Caco-2 (cell line): ENCODE measurements around the gene NECAP2. TPM values are rescaled to one million over a fixed set of nuclear protein-coding genes. Genes with fewer than 3 reads are reported as not detected.
A peak's percentile ranks its signal among the peaks of the same experiment; 100 is the strongest.

Experiments
- Bru-seq: library from RNA; stranded (reverse); fragments of 400-500 nt; gene quantifications from one replicate; lab custom pipeline; 2021; lab: Mats Ljungman, UMichigan
- BruChase-seq, 2 experiments: library from RNA; stranded (reverse); fragments of 400-500 nt; gene quantifications; one replicate each; lab custom pipeline; 2021; lab: Mats Ljungman, UMichigan
- BruUV-seq: library from RNA; stranded (reverse); fragments of 400-500 nt; replicated peaks from 2 replicates; lab custom pipeline; 2021; lab: Mats Ljungman, UMichigan
- CTCF ChIA-PET: fragments of 300-600 bp; sonication (Branson Sonifier 250); formaldehyde crosslinking; loops from one replicate; lab custom pipeline; 2022; ENCODE audit warnings: antibody characterized with exemption; lab: Charles Lee
- POLR2A ChIA-PET: fragments of 300-600 bp; sonication (Branson Sonifier 250); formaldehyde crosslinking; loops from one replicate; lab custom pipeline; 2022; ENCODE audit warnings: antibody characterized with exemption; lab: Charles Lee
- DNase-seq, 2 experiments: peaks; one replicate each; pipeline versions ENCODE4 v3.0.0 to v3.0.0-alpha.2; 2020 to 2022
- H3K27me3 ChIP-seq: replicated peaks from 2 replicates; pipeline ENCODE4 v1.6.0; 2011; ENCODE audit warnings: low read length; ENCODE audit not compliant: control insufficient read depth, insufficient read depth
- H3K36me3 ChIP-seq: 2 replicates; pipeline ENCODE4 v1.5.1; 2011; ENCODE audit warnings: low read length; ENCODE audit not compliant: control insufficient read depth, insufficient read depth
- H3K4me1 ChIP-seq: fragments of 250-450 bp; sonication (Bioruptor Pico); 2 replicates; pipeline ENCODE4 v1.5.1; 2020; ENCODE audit warnings: mild to moderate bottlenecking
- H3K4me3 ChIP-seq: 2 replicates; pipeline ENCODE4 v1.5.1; 2011; ENCODE audit warnings: low read depth, mild to moderate bottlenecking, control low read depth, low read length
- H3K9me3 ChIP-seq: fragments of 250-450 bp; sonication (Bioruptor Pico); 2 replicates; pipeline ENCODE4 v1.5.1; 2020; ENCODE audit warnings: mild to moderate bottlenecking, moderate library complexity
- H3K27ac Mint-ChIP-seq: one replicate; pipeline ENCODE4 v1.8.0; 2022; ENCODE audit warnings: mixed read lengths; ENCODE audit not compliant: unreplicated experiment
- H3K27me3 Mint-ChIP-seq: one replicate; pipeline ENCODE4 v1.8.0; 2022; ENCODE audit warnings: mixed read lengths; ENCODE audit not compliant: insufficient read depth, unreplicated experiment
- H3K36me3 Mint-ChIP-seq: one replicate; pipeline ENCODE4 v1.8.0; 2022; ENCODE audit warnings: mild to moderate bottlenecking, mixed read lengths; ENCODE audit not compliant: insufficient read depth, unreplicated experiment
- H3K4me1 Mint-ChIP-seq: one replicate; pipeline ENCODE4 v1.8.0; 2022; ENCODE audit warnings: low read depth, mixed read lengths; ENCODE audit not compliant: unreplicated experiment
- H3K4me3 Mint-ChIP-seq: one replicate; pipeline ENCODE4 v1.8.0; 2022; ENCODE audit warnings: mild to moderate bottlenecking, moderate library complexity, mixed read lengths; ENCODE audit not compliant: unreplicated experiment
- H3K9me3 Mint-ChIP-seq: one replicate; pipeline ENCODE4 v1.8.0; 2022; ENCODE audit warnings: mixed read lengths; ENCODE audit not compliant: unreplicated experiment
- CTCF ChIP-seq, 2 experiments: fragments of 200-600 bp in 1 of 2; IDR thresholded peaks; 1 replicate in 1 of 2; 2 replicates in 1 of 2; pipeline versions ENCODE4 v1.5.1 to v1.8.0; 2011 to 2022; ENCODE audit warnings: antibody characterized with exemption in 1 of 2, control low read depth in 1 of 2, inconsistent platforms in 1 of 2, low read depth in 1 of 2, low read length in 1 of 2, mild to moderate bottlenecking in 1 of 2, moderate library complexity in 1 of 2; ENCODE audit not compliant: insufficient read depth in 1 of 2, severe bottlenecking in 1 of 2, unreplicated experiment in 1 of 2
- intact Hi-C: fragments of 100-400 bp; cut with micrococcal nuclease; formaldehyde crosslinking; loops from one replicate; pipeline ENCODE4 v1.10.0; 2022; ENCODE audit not compliant: unreplicated experiment
- long read RNA-seq: library from polyadenylated mRNA; stranded (forward); transcript quantifications from one replicate; pipeline ENCODE4 v2.0.0, GENCODE V29; 2022
- total RNA-seq: library from RNA; stranded (reverse); gene quantifications from 2 replicates; pipeline ENCODE4 v1.2.3, GENCODE V29; 2022

NECAP2 gene
- total RNA-seq (28.4 and 29.4 TPM in 2 replicates), Bru-seq, nascent RNA (percentile 62 among the genes with signal in this experiment), BruChase-seq, experiment 1, labeled RNA remaining after a 2-hour chase (percentile 66 among the genes with signal in this experiment), BruChase-seq, experiment 2, labeled RNA remaining after a 6-hour chase (percentile 67 among the genes with signal in this experiment)
- long read RNA-seq, full-length matches to known transcripts, result 92 of 103 reads
- long read RNA-seq, partial matches to known transcripts, result 5 of 103 reads
- long read RNA-seq, other reads (novel, unspliced or antisense), result 6 of 103 reads

GRCh38 chr1:16440470-16441281 is at the start of gene NECAP2:
Gene NECAP2 (plus strand): TSS chr1:16440724. CDS start chr1:16440762, 38 bp downstream.
- ChIA-PET POLR2A (no interaction called here), CTCF (interaction anchor here (0.6 to 2.3 kb wide), 5 partner anchors 9 to 180 kb away, joined by 3 to 5 read pairs (median 3); no protein-coding TSS in a partner anchor)
- DNase-seq, result peak; percentile 91 to 95
- H3K27ac Mint-ChIP-seq, result peak within 1 kb of the TSS; percentile 96
- Histone ChIP-seq H3K9me3 (no peaks in the 10 kb centered on the region), H3K36me3 (no peaks in the 10 kb centered on the region), H3K4me1 (no peaks in the 10 kb centered on the region), H3K4me3 (peak within 1 kb of the TSS; percentile 78), H3K27me3 (no peaks in the 10 kb centered on the region)
- peak; percentile 82 to 84 for TF ChIP-seq CTCF (IDR thresholded peaks at IDR 0.05; ENCODE audit: insufficient read depth in 1 of 2, low read depth in 1 of 2, low read length in 1 of 2, severe bottlenecking in 1 of 2, unreplicated experiment in 1 of 2)
- H3K4me3 Mint-ChIP-seq, result peak within 1 kb of the TSS; percentile 86
- H3K36me3 Mint-ChIP-seq, result peaks cover 11% of the 10 kb centered on the region
- intact Hi-C loops, result no loop called here
- no peaks in the 10 kb centered on the region for H3K9me3 Mint-ChIP-seq
- BruUV-seq, result TSS peak; percentile 67
- no peaks in the 10 kb centered on the region for H3K4me1 Mint-ChIP-seq
- no peaks in the 10 kb centered on the region for H3K27me3 Mint-ChIP-seq

GRCh38 chr1:16391411-16391810 is 49.1 kb upstream of the NECAP2 start:
- no peak overlapping the region for H3K4me3 Mint-ChIP-seq
- H3K9me3 Mint-ChIP-seq, result no peaks in the 10 kb centered on the region
- Histone ChIP-seq H3K4me1 (no peaks in the 10 kb centered on the region), H3K9me3 (no peaks in the 10 kb centered on the region), H3K4me3 (no peak overlapping the region), H3K36me3 (no peaks in the 10 kb centered on the region; the same call in 1 of the 2 replicates), H3K27me3 (no peaks in the 10 kb centered on the region)
- ChIA-PET POLR2A (no interaction called here), CTCF (no interaction called here)
- no peak overlapping the region for H3K27ac Mint-ChIP-seq
- DNase-seq, result no peak
- H3K4me1 Mint-ChIP-seq, result peaks cover 7% of the 10 kb centered on the region
- no peak for TF ChIP-seq CTCF (IDR thresholded peaks at IDR 0.05; ENCODE audit: insufficient read depth in 1 of 2, low read depth in 1 of 2, low read length in 1 of 2, severe bottlenecking in 1 of 2, unreplicated experiment in 1 of 2)
- peaks cover 19% of the 10 kb centered on the region for H3K36me3 Mint-ChIP-seq
- no peaks in the 10 kb centered on the region for H3K27me3 Mint-ChIP-seq
- no TSS peak for BruUV-seq
- intact Hi-C loops, result no loop called here

GRCh38 chr1:16392740-16393569 is 47.6 kb upstream of the NECAP2 start:
- Mint-ChIP-seq H3K4me1 (peaks cover 7% of the 10 kb centered on the region), H3K36me3 (peaks cover 23% of the 10 kb centered on the region), H3K4me3 (no peak overlapping the region), H3K27me3 (no peaks in the 10 kb centered on the region), H3K27ac (no peak overlapping the region), H3K9me3 (no peaks in the 10 kb centered on the region)
- DNase-seq, result no peak
- intact Hi-C loops, result no loop called here
- ChIA-PET CTCF (no interaction called here), POLR2A (no interaction called here)
- H3K27me3 ChIP-seq, result no peaks in the 10 kb centered on the region
- H3K9me3 ChIP-seq, result no peaks in the 10 kb centered on the region
- no peak for TF ChIP-seq CTCF (IDR thresholded peaks at IDR 0.05; ENCODE audit: insufficient read depth in 1 of 2, low read depth in 1 of 2, low read length in 1 of 2, severe bottlenecking in 1 of 2, unreplicated experiment in 1 of 2)
- no peak overlapping the region for H3K4me3 ChIP-seq
- BruUV-seq, result no TSS peak
- peaks cover 1% of the 10 kb centered on the region; the same call in 1 of the 2 replicates for H3K36me3 ChIP-seq
- no peaks in the 10 kb centered on the region for H3K4me1 ChIP-seq
